GM12878 (cell line): Measurements from ENCODE around the gene CCDC43. TPM values are rescaled to one million over a fixed set of nuclear protein-coding genes. Genes with fewer than 3 reads are reported as not detected.

ENCODE experiments used
- ATAC-seq: fragments of 200-7000 bp; cut with Tn5 transposase; 3 replicates; pipeline ENCODE4 v1.9.1; 2020; ENCODE audit warnings: mild to moderate bottlenecking, moderate library complexity
- BruUV-seq: library from RNA; stranded (reverse); fragments of 400-500 nt; replicated peaks from 2 replicates; lab custom pipeline; 2021; lab: Mats Ljungman, UMichigan
- CTCF ChIA-PET: fragments of 300-600 bp; sonication (Branson Sonifier 250); formaldehyde crosslinking; extraction: SDS; loops from one replicate; lab custom pipeline; 2021; ENCODE audit warnings: inconsistent platforms; lab: Yijun Ruan, JAX
- POLR2A ChIA-PET: fragments of 350-600 bp; formaldehyde crosslinking; extraction: SDS; loops from one replicate; lab custom pipeline; 2021; ENCODE audit warnings: inconsistent platforms; lab: Charles Lee
- RAD21 ChIA-PET: fragments of 300-600 bp; sonication (Branson Sonifier 250); formaldehyde crosslinking; loops from one replicate; lab custom pipeline; 2023; ENCODE audit warnings: antibody characterized with exemption; ENCODE audit not compliant: unreplicated experiment; lab: Charles Lee
- SMC1A ChIA-PET: fragments of 300-600 bp; sonication (Branson Sonifier 250); formaldehyde crosslinking; loops from one replicate; lab custom pipeline; 2023; ENCODE audit not compliant: unreplicated experiment, uncharacterized antibody; lab: Charles Lee
- DNase-seq: peaks from one replicate; pipeline ENCODE4 v3.0.0-alpha.2; 2011; ENCODE audit warnings: low read depth, low spot score
- FAIRE-seq: peaks from 3 replicates; lab custom pipeline; 2011; peaks lifted over from hg19 to GRCh38; lab: Jason Lieb, UNC
- H2AFZ ChIP-seq: 2 replicates; pipeline ENCODE4 v1.6.0; 2011; ENCODE audit warnings: low read depth, low read length, control low read depth; ENCODE audit not compliant: control insufficient read depth
- H3K27ac ChIP-seq: 2 replicates; pipeline ENCODE4 v1.5.1; 2011; ENCODE audit warnings: control low read depth; ENCODE audit not compliant: control insufficient read depth, insufficient read depth
- H3K27me3 ChIP-seq, 2 experiments: replicated peaks in 1 of 2; 2 replicates each; pipeline versions ENCODE4 v1.6.0 to v1.6.1; 2011; ENCODE audit warnings: low read length in 1 of 2; ENCODE audit not compliant: control insufficient read depth in 2 of 2, insufficient read depth in 2 of 2
- H3K36me3 ChIP-seq, 2 experiments: 2 replicates each; pipeline ENCODE4 v1.5.1; 2011; ENCODE audit warnings: low read length in 1 of 2; ENCODE audit not compliant: control insufficient read depth in 2 of 2, insufficient read depth in 2 of 2
- H3K4me1 ChIP-seq: 2 replicates; pipeline ENCODE4 v1.6.1; 2011; ENCODE audit warnings: mild to moderate bottlenecking, low read length, moderate library complexity, mixed read lengths; ENCODE audit not compliant: control insufficient read depth, insufficient read depth
- H3K4me2 ChIP-seq: 2 replicates; pipeline ENCODE4 v1.6.0; 2011; ENCODE audit warnings: control low read depth; ENCODE audit not compliant: control insufficient read depth, insufficient read depth
- H3K4me3 ChIP-seq: fragments of 200-600 bp; sonication (generic); 2 replicates; pipeline ENCODE4 v1.5.1; 2016
- H3K79me2 ChIP-seq: 2 replicates; pipeline ENCODE4 v1.6.0; 2011; ENCODE audit warnings: low read length; ENCODE audit not compliant: control insufficient read depth, insufficient read depth
- H3K9ac ChIP-seq: 2 replicates; pipeline ENCODE4 v1.8.0; 2011; ENCODE audit warnings: low read length, control low read depth, mixed read lengths; ENCODE audit not compliant: control insufficient read depth, insufficient read depth
- H3K9me3 ChIP-seq: replicated peaks from 3 replicates; pipeline ENCODE4 v1.5.1; 2011; ENCODE audit warnings: mild to moderate bottlenecking, low read length; ENCODE audit not compliant: control insufficient read depth, insufficient read depth
- H4K20me1 ChIP-seq: 2 replicates; pipeline ENCODE4 v1.6.0; 2011; ENCODE audit not compliant: control insufficient read depth, insufficient read depth
- CEBPZ ChIP-seq: fragments of 150-350 bp; IDR thresholded peaks from 2 replicates; pipeline ENCODE4 v1.6.1; 2016; ENCODE audit warnings: low read depth, low read length
- NFXL1 ChIP-seq: fragments of 450-650 bp; IDR thresholded peaks from 2 replicates; pipeline ENCODE4 v1.6.1; 2017; ENCODE audit warnings: antibody characterized with exemption, mild to moderate bottlenecking, borderline replicate concordance
- WGBS: methylation state at CpG from one replicate; pipeline ENCODE4 v1.1.6; 2016; ENCODE audit warnings: low lambda C conversion rate; ENCODE audit not compliant: insufficient replicate concordance, insufficient coverage; ENCODE audit errors: missing lambda C conversion rate; 5-methylcytosine and 5-hydroxymethylcytosine counted together
- in situ Hi-C: fragments of 300-500 bp; cut with MboI; formaldehyde crosslinking; loops from 9 replicates; pipeline ENCODE4 v1.14.3; 2018; ENCODE audit warnings: mixed read lengths
- intact Hi-C: fragments of 100-400 bp; cut with micrococcal nuclease; formaldehyde crosslinking; loops from one replicate; pipeline ENCODE4 v1.14.2; 2022; ENCODE audit not compliant: unreplicated experiment
- polyA plus RNA-seq, 11 experiments: library from polyadenylated mRNA; depleted of rRNA in 4 of 11; unstranded in 6 of 11; stranded (reverse) in 5 of 11; fragments of >200 nt; fragmentation: Nextera tagmentation in 4 of 11; fragmentation: Illumina TruSeq in 1 of 11; extraction: Ambion mirVana in 4 of 11; extraction: Trizol in 1 of 11; gene quantifications; 1 replicate in 1 of 11; 2 replicates in 10 of 11; pipeline versions ENCODE4 v1.2.1 to v1.2.3, GENCODE V29; 2011 to 2016; ENCODE audit warnings: inconsistent platforms in 2 of 11, missing spikeins in 2 of 11, low read depth in 1 of 11
- small RNA-seq: library from RNA; depleted of rRNA; stranded (forward); fragments of <200 nt; gene quantifications from one replicate; pipeline ENCODE3, GENCODE V24; 2014
- total RNA-seq, 4 experiments: library from RNA; depleted of rRNA in 3 of 4; stranded (reverse); fragments of >200 nt in 3 of 4; fragmentation: Illumina TruSeq in 1 of 4; extraction: Trizol in 1 of 4; gene quantifications; 2 replicates each; pipeline versions ENCODE4 v1.2.1 to v1.2.3, GENCODE V29; 2013 to 2021

Gene CCDC43
- total and polyA plus RNA-seq, 10 of the 15 experiments (the other 5 are each of a cell fraction or from before 2014, with no cell fraction given) = 10.8 to 42.3 (median 24.1) TPM

- ChIA-PET RAD21 (no interaction called here), SMC1A (interaction anchor here (1.2 kb wide), 1 partner anchor 11 kb away, joined by 5 read pairs; no protein-coding TSS in a partner anchor), CTCF (interaction anchor here (0.6 to 1.1 kb wide), 3 partner anchors 8 to 280 kb away, joined by 3 to 4 read pairs (median 3); no protein-coding TSS in a partner anchor), POLR2A (interaction anchor here (0.6 kb wide), 1 partner anchor 143 kb away, joined by 4 read pairs; no protein-coding TSS in a partner anchor)
- Histone ChIP-seq H2AFZ (peak overlapping the region; percentile 95; the same call in 1 of the 2 replicates), H3K27ac (no peak overlapping the region; the same call in 1 of the 2 replicates), H3K36me3 (no peaks in the 10 kb centered on the region), H3K79me2 (no peaks in the 10 kb centered on the region), H3K27me3 (no peaks in the 10 kb centered on the region), H3K9me3 (no peaks in the 10 kb centered on the region; the same call in 2 of the 3 replicates), H4K20me1 (no peaks in the 10 kb centered on the region), H3K4me2 (peak overlapping the region; percentile 86; the same call in 1 of the 2 replicates), H3K4me3 (peak overlapping the region; percentile 57; the same call in 1 of the 2 replicates), H3K4me1 (peaks cover 9% of the 10 kb centered on the region), H3K9ac (peak overlapping the region; percentile 64)
- 55% methylated on average over 6 of the region's 9 CpGs for WGBS
- in situ Hi-C loops (no loop called here), intact Hi-C loops (loop anchor here (5.0 kb wide), 1 partner anchor 70 kb away; the partner anchor contains the start of gene FZD2)
- ATAC-seq = no peak
- DNase-seq = no peak
- FAIRE-seq = no peak
- no TSS peak for BruUV-seq
- TF ChIP-seq NFXL1 (no peak), CEBPZ (no peak)
These were observed 61.9 kb downstream of the CCDC43 start for GRCh38 chr17:44627513-44628242.

Small RNA genes lying within 50 kb of the gene (small RNA-seq; reads per million reads assigned to genes)
- gene RN7SL819P (not detected), gene SMCO4P1 (not detected)

Other genes with a start within 250 kb of the CCDC43 start
Only the 7 nearest of the 9 such genes appear.
- 16.0 and 16.8 TPM in 2 replicates for gene GPATCH8, start 186.4 kb downstream of the CCDC43 start, total RNA-seq (2014; rRNA removed)
- 17.9 and 21.8 TPM in 2 replicates for gene GPATCH8, start 186.4 kb downstream of the CCDC43 start, total RNA-seq (2014; rRNA removed; fragmentation: Illumina TruSeq; extraction: Trizol)
- gene GPATCH8, start 186.4 kb downstream of the CCDC43 start, total RNA-seq (2021) = 36.6 and 38.5 TPM in 2 replicates
- gene GPATCH8, start 186.4 kb downstream of the CCDC43 start, polyA plus RNA-seq (2011; rRNA removed) = 13.9 and 20.8 TPM in 2 replicates
- gene GPATCH8, start 186.4 kb downstream of the CCDC43 start, polyA plus RNA-seq (2014; fragmentation: Illumina TruSeq; extraction: Trizol) = 31.4 and 33.7 TPM in 2 replicates
- gene GPATCH8, start 186.4 kb downstream of the CCDC43 start, polyA plus RNA-seq (2014; fragmentation: Nextera tagmentation; extraction: Ambion mirVana) = 10 to 100 TPM; 11.7 to 18.2 TPM
- 21.7 and 23.0 TPM in 2 replicates for gene GPATCH8, start 186.4 kb downstream of the CCDC43 start, polyA plus RNA-seq (2014; rRNA removed)
- gene GPATCH8, start 186.4 kb downstream of the CCDC43 start, polyA plus RNA-seq (2016; fragmentation: Nextera tagmentation; extraction: Ambion mirVana) = 10 to 100 TPM; 43.3 to 45.1 TPM
- gene FZD2, start 132.3 kb downstream of the CCDC43 start, total RNA-seq (2014; rRNA removed) = 1.0 and 1.5 TPM in 2 replicates
- 0.41 and 0.63 TPM in 2 replicates for gene FZD2, start 132.3 kb downstream of the CCDC43 start, total RNA-seq (2014; rRNA removed; fragmentation: Illumina TruSeq; extraction: Trizol)
- 4.2 and 4.3 TPM in 2 replicates for gene FZD2, start 132.3 kb downstream of the CCDC43 start, total RNA-seq (2021)
- 0.33 and 0.67 TPM in 2 replicates for gene FZD2, start 132.3 kb downstream of the CCDC43 start, polyA plus RNA-seq (2011; rRNA removed)
- gene FZD2, start 132.3 kb downstream of the CCDC43 start, polyA plus RNA-seq (2014; fragmentation: Illumina TruSeq; extraction: Trizol) = 0.11 and 0.21 TPM in 2 replicates
- under 1 TPM in 1 of 2 experiments, not detected in 1; 0.09 TPM for gene FZD2, start 132.3 kb downstream of the CCDC43 start, polyA plus RNA-seq (2014; fragmentation: Nextera tagmentation; extraction: Ambion mirVana)
- gene FZD2, start 132.3 kb downstream of the CCDC43 start, polyA plus RNA-seq (2014; rRNA removed) = 4.0 and 4.9 TPM in 2 replicates
- under 1 TPM; 0.25 to 0.29 TPM for gene FZD2, start 132.3 kb downstream of the CCDC43 start, polyA plus RNA-seq (2016; fragmentation: Nextera tagmentation; extraction: Ambion mirVana)
- gene MEIOC, start 33.3 kb downstream of the CCDC43 start, total RNA-seq (2014; rRNA removed) = not detected in 2 replicates
- 0.04 TPM in 1 of 2 replicates, not detected in the other for gene MEIOC, start 33.3 kb downstream of the CCDC43 start, total RNA-seq (2014; rRNA removed; fragmentation: Illumina TruSeq; extraction: Trizol)
- gene MEIOC, start 33.3 kb downstream of the CCDC43 start, total RNA-seq (2021) = not detected in 2 replicates
- 0.03 TPM in 1 of 2 replicates, not detected in the other for gene MEIOC, start 33.3 kb downstream of the CCDC43 start, polyA plus RNA-seq (2011; rRNA removed)
- 0.01 and 1.3 TPM in 2 replicates for gene MEIOC, start 33.3 kb downstream of the CCDC43 start, polyA plus RNA-seq (2014; fragmentation: Illumina TruSeq; extraction: Trizol)
- gene MEIOC, start 33.3 kb downstream of the CCDC43 start, polyA plus RNA-seq (2014; fragmentation: Nextera tagmentation; extraction: Ambion mirVana) = under 1 TPM; 0.11 to 0.13 TPM
- 0.27 TPM in 1 of 2 replicates, not detected in the other for gene MEIOC, start 33.3 kb downstream of the CCDC43 start, polyA plus RNA-seq (2014; rRNA removed)
- gene MEIOC, start 33.3 kb downstream of the CCDC43 start, polyA plus RNA-seq (2016; fragmentation: Nextera tagmentation; extraction: Ambion mirVana) = under 1 TPM; 0.47 to 0.48 TPM
- 10.0 and 12.1 TPM in 2 replicates for gene DBF4B, start 18.9 kb upstream of the CCDC43 start, total RNA-seq (2014; rRNA removed)
- 10.2 and 11.4 TPM in 2 replicates for gene DBF4B, start 18.9 kb upstream of the CCDC43 start, total RNA-seq (2014; rRNA removed; fragmentation: Illumina TruSeq; extraction: Trizol)
- 16.7 and 24.6 TPM in 2 replicates for gene DBF4B, start 18.9 kb upstream of the CCDC43 start, total RNA-seq (2021)
- gene DBF4B, start 18.9 kb upstream of the CCDC43 start, polyA plus RNA-seq (2011; rRNA removed) = 14.6 and 20.4 TPM in 2 replicates
- 15.8 and 21.8 TPM in 2 replicates for gene DBF4B, start 18.9 kb upstream of the CCDC43 start, polyA plus RNA-seq (2014; fragmentation: Illumina TruSeq; extraction: Trizol)
- gene DBF4B, start 18.9 kb upstream of the CCDC43 start, polyA plus RNA-seq (2014; fragmentation: Nextera tagmentation; extraction: Ambion mirVana) = 1 to 10 TPM; 2.4 to 2.5 TPM
- 20.5 and 21.6 TPM in 2 replicates for gene DBF4B, start 18.9 kb upstream of the CCDC43 start, polyA plus RNA-seq (2014; rRNA removed)
- gene DBF4B, start 18.9 kb upstream of the CCDC43 start, polyA plus RNA-seq (2016; fragmentation: Nextera tagmentation; extraction: Ambion mirVana) = 10 to 100 TPM; 16.4 to 17.3 TPM
- gene ADAM11, start 69.2 kb upstream of the CCDC43 start, total RNA-seq (2014; rRNA removed) = not detected in 2 replicates
- 0.04 and 0.05 TPM in 2 replicates for gene ADAM11, start 69.2 kb upstream of the CCDC43 start, total RNA-seq (2014; rRNA removed; fragmentation: Illumina TruSeq; extraction: Trizol)
- 0.13 and 0.26 TPM in 2 replicates for gene ADAM11, start 69.2 kb upstream of the CCDC43 start, total RNA-seq (2021)
- 0.26 and 0.35 TPM in 2 replicates for gene ADAM11, start 69.2 kb upstream of the CCDC43 start, polyA plus RNA-seq (2011; rRNA removed)
- gene ADAM11, start 69.2 kb upstream of the CCDC43 start, polyA plus RNA-seq (2014; fragmentation: Illumina TruSeq; extraction: Trizol) = 0.03 TPM in 1 of 2 replicates, not detected in the other
- not detected for gene ADAM11, start 69.2 kb upstream of the CCDC43 start, polyA plus RNA-seq (2014; fragmentation: Nextera tagmentation; extraction: Ambion mirVana)
- 0.03 and 0.37 TPM in 2 replicates for gene ADAM11, start 69.2 kb upstream of the CCDC43 start, polyA plus RNA-seq (2014; rRNA removed)
- gene ADAM11, start 69.2 kb upstream of the CCDC43 start, polyA plus RNA-seq (2016; fragmentation: Nextera tagmentation; extraction: Ambion mirVana) = under 1 TPM; 0.03 to 0.06 TPM
- gene GJC1, start 140.5 kb upstream of the CCDC43 start, total RNA-seq (2014; rRNA removed) = 0.76 and 0.79 TPM in 2 replicates
- 0.67 and 0.83 TPM in 2 replicates for gene GJC1, start 140.5 kb upstream of the CCDC43 start, total RNA-seq (2014; rRNA removed; fragmentation: Illumina TruSeq; extraction: Trizol)
- gene GJC1, start 140.5 kb upstream of the CCDC43 start, total RNA-seq (2021) = 2.5 and 2.7 TPM in 2 replicates
- 3.0 and 3.4 TPM in 2 replicates for gene GJC1, start 140.5 kb upstream of the CCDC43 start, polyA plus RNA-seq (2011; rRNA removed)
- gene GJC1, start 140.5 kb upstream of the CCDC43 start, polyA plus RNA-seq (2014; fragmentation: Illumina TruSeq; extraction: Trizol) = 1.0 and 1.1 TPM in 2 replicates
- gene GJC1, start 140.5 kb upstream of the CCDC43 start, polyA plus RNA-seq (2014; fragmentation: Nextera tagmentation; extraction: Ambion mirVana) = under 1 TPM; 0.37 to 0.69 TPM
- 1.1 and 1.4 TPM in 2 replicates for gene GJC1, start 140.5 kb upstream of the CCDC43 start, polyA plus RNA-seq (2014; rRNA removed)
- gene GJC1, start 140.5 kb upstream of the CCDC43 start, polyA plus RNA-seq (2016; fragmentation: Nextera tagmentation; extraction: Ambion mirVana) = 1 to 10 TPM in 1 of 2 experiments, under 1 TPM in 1; 0.72 to 1.0 TPM
- not detected in 2 replicates for gene HIGD1B, start 158.1 kb upstream of the CCDC43 start, total RNA-seq (2014; rRNA removed)
- not detected in 2 replicates for gene HIGD1B, start 158.1 kb upstream of the CCDC43 start, total RNA-seq (2014; rRNA removed; fragmentation: Illumina TruSeq; extraction: Trizol)
- not detected in 2 replicates for gene HIGD1B, start 158.1 kb upstream of the CCDC43 start, total RNA-seq (2021)
- not detected in 2 replicates for gene HIGD1B, start 158.1 kb upstream of the CCDC43 start, polyA plus RNA-seq (2011; rRNA removed)
- gene HIGD1B, start 158.1 kb upstream of the CCDC43 start, polyA plus RNA-seq (2014; fragmentation: Illumina TruSeq; extraction: Trizol) = not detected in 2 replicates
- not detected for gene HIGD1B, start 158.1 kb upstream of the CCDC43 start, polyA plus RNA-seq (2014; fragmentation: Nextera tagmentation; extraction: Ambion mirVana)
- not detected in 2 replicates for gene HIGD1B, start 158.1 kb upstream of the CCDC43 start, polyA plus RNA-seq (2014; rRNA removed)
- 1 to 10 TPM in 1 of 2 experiments, not detected in 1; 1.0 TPM for gene HIGD1B, start 158.1 kb upstream of the CCDC43 start, polyA plus RNA-seq (2016; fragmentation: Nextera tagmentation; extraction: Ambion mirVana)